Activated T-cell treated with anti-CD3 and anti-CD28 coated beads, Interleukin-2, amount 50 U/mL, for 72 hours (primary cell): ENCODE results near the gene OR4K1. TPM values are rescaled to one million over a fixed set of nuclear protein-coding genes. Genes with fewer than 3 reads are reported as not detected.
"Not testable (repeated sequence)": the region's sequence is repeated elsewhere in the genome, so short reads cannot be mapped to it uniquely, and the experiment has no call there.

Experiments
- ATAC-seq, 2 donors: fragments of 150-1000 bp; cut with Tn5 transposase; replicated peaks in 1 of 2; 2 replicates each; pipeline ENCODE4 v1.10.0; 2021; ENCODE audit warnings: moderate library complexity in 2 of 2, mild to moderate bottlenecking in 1 of 2
- DNase-seq, 2 donors: peaks; one replicate each; pipeline ENCODE4 v3.0.0; 2021 to 2022; ENCODE audit warnings: mixed read lengths in 1 of 2
- H3K27ac Mint-ChIP-seq: one replicate; pipeline ENCODE4 v1.8.0; 2022; ENCODE audit warnings: mild to moderate bottlenecking, moderate library complexity, mixed read lengths
- H3K27me3 Mint-ChIP-seq: one replicate; pipeline ENCODE4 v1.8.0; 2022; ENCODE audit warnings: low read depth, mixed read lengths
- H3K36me3 Mint-ChIP-seq, 2 donors: one replicate each; pipeline ENCODE4 v1.8.0; 2022; ENCODE audit warnings: mixed read lengths in 2 of 2, mild to moderate bottlenecking in 1 of 2; ENCODE audit not compliant: insufficient read depth in 2 of 2
- H3K4me1 Mint-ChIP-seq: one replicate; pipeline ENCODE4 v1.8.0; 2022; ENCODE audit warnings: low read depth, mixed read lengths
- H3K4me3 Mint-ChIP-seq, 2 donors: one replicate each; pipeline ENCODE4 v1.8.0; 2022; ENCODE audit warnings: mild to moderate bottlenecking in 2 of 2, mixed read lengths in 2 of 2, moderate library complexity in 2 of 2
- H3K9me3 Mint-ChIP-seq, 2 donors: one replicate each; pipeline ENCODE4 v1.8.0; 2022; ENCODE audit warnings: mixed read lengths in 2 of 2
- total RNA-seq, 2 donors: library from RNA; stranded (reverse); gene quantifications; one replicate each; pipeline ENCODE4 v1.2.3, GENCODE V29; 2022

The OR4K1 gene
- total RNA-seq, 2 donors from 2014 or later = not detected

DNA sequence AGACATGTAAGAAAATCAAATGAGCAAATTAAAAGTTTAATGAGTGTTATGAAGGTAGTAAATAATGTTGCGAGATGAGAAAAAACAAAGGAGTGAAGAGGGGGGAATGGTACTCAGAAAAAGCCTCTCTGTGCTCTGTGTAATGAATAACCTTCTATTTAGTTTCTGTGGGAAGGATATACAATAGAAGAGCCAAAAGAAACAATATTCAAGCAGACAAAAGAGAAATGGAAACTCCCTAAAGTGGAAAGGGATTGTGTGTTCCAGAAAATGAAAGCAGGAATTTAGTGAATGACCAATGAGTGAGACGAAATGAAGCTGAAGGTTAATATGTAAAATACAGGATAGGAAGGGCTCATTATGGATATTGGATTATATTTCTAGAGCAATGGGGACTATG is 18.5 kb downstream of the OR4K1 start:
- H3K4me1 Mint-ChIP-seq = no peaks in the 10 kb centered on the region

DNA sequence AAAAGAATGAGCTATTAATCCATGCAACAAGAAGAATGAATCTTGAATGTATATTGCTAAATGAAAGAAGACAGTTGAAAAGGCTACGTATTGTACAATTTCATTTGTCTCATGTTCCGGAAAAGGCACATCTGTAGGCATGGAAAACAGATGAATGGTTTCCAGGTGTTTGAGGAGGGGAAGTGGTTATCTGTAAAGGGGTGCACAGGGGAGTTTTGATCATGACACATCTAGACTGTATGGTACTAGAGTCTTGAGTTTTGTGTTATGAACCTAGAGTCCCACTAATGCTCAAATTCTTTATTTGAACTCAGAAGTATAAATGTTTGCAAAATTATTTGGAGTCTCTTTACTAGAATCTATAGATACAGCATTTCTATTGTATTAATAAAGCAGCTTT is 39.0 kb downstream of the OR4K1 start:
- ATAC-seq = not testable (repeated sequence)

More for the DNA sequence above, 18.5 kb downstream of the OR4K1 start:
- Mint-ChIP-seq H3K27me3 (no peaks in the 10 kb centered on the region), H3K36me3 (no peaks in the 10 kb centered on the region), H3K9me3 (peaks cover 0 to 1% of the 10 kb centered on the region in 2 donors), H3K4me3 (no peak overlapping the region), H3K27ac (no peak overlapping the region)
- no peak for ATAC-seq
- no peak for DNase-seq

DNA sequence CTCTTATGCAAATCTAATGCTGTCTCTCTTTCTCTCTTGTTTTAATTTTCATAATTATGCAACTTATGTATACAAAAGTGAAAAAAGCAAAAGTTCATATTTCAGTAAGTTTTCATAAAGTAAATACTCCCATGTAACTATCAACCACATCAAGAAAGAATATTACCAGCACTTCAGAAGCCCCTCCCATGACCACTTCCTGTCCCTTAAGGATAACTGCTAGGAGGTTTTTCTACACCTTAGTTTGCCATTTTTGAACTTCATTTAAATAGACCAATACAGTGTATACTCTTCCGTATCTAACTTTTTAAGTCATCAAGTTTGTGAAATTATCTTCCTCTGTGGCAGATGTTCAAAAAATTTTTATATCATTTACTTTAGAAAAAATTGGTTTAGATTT is 44.1 kb downstream of the OR4K1 start:
- no peak for DNase-seq
- Mint-ChIP-seq H3K4me1 (peaks cover 21% of the 10 kb centered on the region), H3K36me3 (no peaks in the 10 kb centered on the region), H3K27me3 (no peaks in the 10 kb centered on the region), H3K9me3 (no peaks in the 10 kb centered on the region), H3K4me3 (no peak overlapping the region), H3K27ac (no peak overlapping the region)
- ATAC-seq = peak in 1 of 2 donors; percentile 54

More for the DNA sequence above, 39.0 kb downstream of the OR4K1 start:
- not testable (repeated sequence) for H3K27me3 Mint-ChIP-seq, H3K9me3 Mint-ChIP-seq, H3K27ac Mint-ChIP-seq, DNase-seq, H3K36me3 Mint-ChIP-seq, H3K4me3 Mint-ChIP-seq
- H3K4me1 Mint-ChIP-seq = peaks cover 18% of the 10 kb centered on the region

DNA sequence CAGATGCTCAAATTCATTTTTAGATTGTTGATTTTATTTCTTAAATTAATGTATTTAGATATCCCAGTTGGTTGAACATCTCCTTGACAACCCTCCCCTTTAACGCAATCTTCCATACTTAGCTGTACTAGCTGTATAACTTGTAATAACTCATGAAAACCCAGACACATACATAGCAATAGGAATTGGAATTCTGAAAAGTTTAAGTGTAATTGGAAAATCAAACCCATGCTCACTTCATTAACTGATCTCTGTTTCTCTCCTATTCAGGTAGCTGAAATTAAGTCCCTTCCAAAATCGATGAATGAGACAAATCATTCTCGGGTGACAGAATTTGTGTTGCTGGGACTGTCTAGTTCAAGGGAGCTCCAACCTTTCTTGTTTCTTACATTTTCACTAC is 44.6 kb downstream of the OR4K1 start, which contains the start of gene OR4K15:
Gene OR4K15, plus strand, starts transcription at position 301 of the 400 bp plus-strand sequence. Its CDS starts 0 bp downstream, at position 301.
- no peaks in the 10 kb centered on the region for H3K27me3 Mint-ChIP-seq
- H3K27ac Mint-ChIP-seq = peak within 1 kb of the TSS; percentile 36
- H3K36me3 Mint-ChIP-seq = no peaks in the 10 kb centered on the region
- H3K4me1 Mint-ChIP-seq = peaks cover 21% of the 10 kb centered on the region
- H3K4me3 Mint-ChIP-seq = no peak within 1 kb of the TSS
- no peaks in the 10 kb centered on the region for H3K9me3 Mint-ChIP-seq
- DNase-seq = no peak
- no peak for ATAC-seq

Other genes starting within 250 kb of the OR4K1 start
- gene OR11H2, start 217.0 kb upstream of the OR4K1 start, total RNA-seq = not detected
- gene OR4Q3, start 187.3 kb upstream of the OR4K1 start, total RNA-seq = not detected
- gene OR4M1, start 157.4 kb upstream of the OR4K1 start, total RNA-seq = not detected
- gene OR4N2, start 127.1 kb upstream of the OR4K1 start, total RNA-seq = not detected
- gene OR4K2, start 55.8 kb upstream of the OR4K1 start, total RNA-seq = not detected
- not detected for gene OR4K5, start 10.3 kb upstream of the OR4K1 start, total RNA-seq
- gene OR4K15, start 44.7 kb downstream of the OR4K1 start, total RNA-seq = not detected
- not detected for gene OR4Q2, start 71.2 kb downstream of the OR4K1 start, total RNA-seq
- not detected for gene OR4K14, start 88.4 kb downstream of the OR4K1 start, total RNA-seq
- not detected for gene OR4K13, start 105.1 kb downstream of the OR4K1 start, total RNA-seq
- not detected for gene OR4L1, start 129.1 kb downstream of the OR4K1 start, total RNA-seq
- not detected for gene OR4K17, start 179.8 kb downstream of the OR4K1 start, total RNA-seq
- gene OR4N5, start 207.9 kb downstream of the OR4K1 start, total RNA-seq = not detected